ENCODE measurements around the gene HRK. TPM values are rescaled to one million over a fixed set of nuclear protein-coding genes. Genes with fewer than 3 reads are reported as not detected.

The HRK gene
- total RNA-seq, 1 experiment from 2014 or later, result 3.5 TPM

DNA sequence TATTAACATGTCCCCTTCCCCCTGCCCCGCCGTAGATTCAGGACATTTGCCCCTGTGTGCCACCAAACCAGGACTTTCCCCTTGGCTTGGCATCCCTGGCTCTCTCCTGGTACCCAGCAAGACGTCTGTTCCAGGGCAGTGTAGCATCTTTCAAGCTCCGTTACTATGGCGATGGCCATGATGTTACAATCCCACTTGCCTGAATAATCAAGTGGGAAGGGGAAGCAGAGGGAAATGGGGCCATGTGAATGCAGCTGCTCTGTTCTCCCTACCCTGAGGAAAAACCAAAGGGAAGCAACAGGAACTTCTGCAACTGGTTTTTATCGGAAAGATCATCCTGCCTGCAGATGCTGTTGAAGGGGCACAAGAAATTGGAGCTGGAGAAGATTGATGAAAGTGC is 28.9 kb downstream of the HRK start (continued):
- TF ChIP-seq ATF6 (CRISPR knock-in tag; IDR thresholded peaks at IDR 0.05), result no peak
- TF ChIP-seq ZNF416 (CRISPR knock-in tag; IDR thresholded peaks at IDR 0.05), result no peak

- Mint-ChIP-seq H3K27me3 (ENCODE audit: low read depth) (no peaks in the 10 kb centered on the region), H3K4me3 (no peak overlapping the region), H3K36me3 (peaks cover 10% of the 10 kb centered on the region; the same call in 1 of the 2 replicates), H3K9me3 (peaks cover 6% of the 10 kb centered on the region; the same call in 1 of the 2 replicates), H3K4me1 (no peaks in the 10 kb centered on the region), H3K27ac (no peak overlapping the region; the same call in 1 of the 2 replicates)
- POLR2A ChIA-PET, result no interaction called here
- TF ChIP-seq, protein P1, sequence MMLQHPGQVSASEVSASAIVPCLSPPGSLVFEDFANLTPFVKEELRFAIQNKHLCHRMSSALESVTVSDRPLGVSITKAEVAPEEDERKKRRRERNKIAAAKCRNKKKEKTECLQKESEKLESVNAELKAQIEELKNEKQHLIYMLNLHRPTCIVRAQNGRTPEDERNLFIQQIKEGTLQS (CRISPR knock-in tag; conservative IDR thresholded peaks at IDR 0.05), result no peak
- TF ChIP-seq RELA (CRISPR knock-in tag; IDR thresholded peaks at IDR 0.05; ENCODE audit: borderline replicate concordance), result 0 out of 2 replicates have a peak, but pooled peaks have one; percentile 31
- no peak for ATAC-seq
- CTCF ChIA-PET, result interaction anchor here (1.4 kb wide), 1 partner anchor 14 kb away, joined by 7 read pairs; no protein-coding TSS in a partner anchor
- no peak for DNase-seq (ENCODE audit: low spot score)
Observed at GRCh38 chr12:116849216-116849615, 32.0 kb downstream of the HRK start.

- H3K4me3 Mint-ChIP-seq, result no peak overlapping the region
- POLR2A ChIA-PET, result no interaction called here
- H3K27me3 Mint-ChIP-seq (ENCODE audit: low read depth), result no peaks in the 10 kb centered on the region
- CTCF ChIA-PET, result interaction anchor here (1.5 kb wide), 1 partner anchor 20 kb away, joined by 15 read pairs; no protein-coding TSS in a partner anchor
- no peak for DNase-seq (ENCODE audit: low spot score)
- peak; percentile 12; the same call in 1 of the 2 replicates for TF ChIP-seq ZNF121 (CRISPR knock-in tag; IDR thresholded peaks at IDR 0.05)
- TF ChIP-seq, protein P2, sequence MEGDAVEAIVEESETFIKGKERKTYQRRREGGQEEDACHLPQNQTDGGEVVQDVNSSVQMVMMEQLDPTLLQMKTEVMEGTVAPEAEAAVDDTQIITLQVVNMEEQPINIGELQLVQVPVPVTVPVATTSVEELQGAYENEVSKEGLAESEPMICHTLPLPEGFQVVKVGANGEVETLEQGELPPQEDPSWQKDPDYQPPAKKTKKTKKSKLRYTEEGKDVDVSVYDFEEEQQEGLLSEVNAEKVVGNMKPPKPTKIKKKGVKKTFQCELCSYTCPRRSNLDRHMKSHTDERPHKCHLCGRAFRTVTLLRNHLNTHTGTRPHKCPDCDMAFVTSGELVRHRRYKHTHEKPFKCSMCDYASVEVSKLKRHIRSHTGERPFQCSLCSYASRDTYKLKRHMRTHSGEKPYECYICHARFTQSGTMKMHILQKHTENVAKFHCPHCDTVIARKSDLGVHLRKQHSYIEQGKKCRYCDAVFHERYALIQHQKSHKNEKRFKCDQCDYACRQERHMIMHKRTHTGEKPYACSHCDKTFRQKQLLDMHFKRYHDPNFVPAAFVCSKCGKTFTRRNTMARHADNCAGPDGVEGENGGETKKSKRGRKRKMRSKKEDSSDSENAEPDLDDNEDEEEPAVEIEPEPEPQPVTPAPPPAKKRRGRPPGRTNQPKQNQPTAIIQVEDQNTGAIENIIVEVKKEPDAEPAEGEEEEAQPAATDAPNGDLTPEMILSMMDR (IDR thresholded peaks at IDR 0.05), result no peak
- no peak for ATAC-seq
- H3K36me3 Mint-ChIP-seq, result peaks cover 9% of the 10 kb centered on the region
- no peak overlapping the region for H3K27ac Mint-ChIP-seq
- H3K9me3 Mint-ChIP-seq, result peaks cover 3% of the 10 kb centered on the region; the same call in 1 of the 2 replicates
- H3K4me1 Mint-ChIP-seq, result no peaks in the 10 kb centered on the region
Observed at GRCh38 chr12:116843085-116843484, 38.2 kb downstream of the HRK start.

DNA sequence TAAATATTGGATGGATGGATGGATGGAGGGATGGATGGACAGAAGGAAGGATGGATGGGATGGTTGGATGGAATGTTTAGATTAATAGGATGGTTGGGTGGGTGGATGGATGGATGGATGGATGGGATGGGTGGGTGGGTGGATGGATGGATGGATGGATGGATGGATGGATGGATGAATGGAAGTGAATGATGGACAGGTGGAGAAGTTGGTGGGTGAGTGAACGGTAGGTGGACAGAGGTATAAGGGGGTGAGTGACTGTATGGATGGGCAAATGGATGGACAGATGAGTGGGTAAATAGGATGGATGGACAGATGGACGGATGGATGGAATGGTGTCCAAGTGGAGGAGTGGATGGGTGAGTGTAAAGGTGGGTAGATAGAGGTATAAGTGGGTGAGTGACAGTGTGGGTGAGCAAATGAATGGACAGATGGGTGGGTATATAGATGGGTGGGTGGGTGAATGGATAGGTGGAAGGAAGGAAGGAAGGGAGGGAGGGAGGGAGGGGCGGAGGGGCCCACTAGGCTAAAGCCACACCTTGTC is 41.9 kb downstream of the HRK start:
- no peak overlapping the region for H3K4me3 Mint-ChIP-seq
- no peaks in the 10 kb centered on the region for H3K27me3 Mint-ChIP-seq (ENCODE audit: low read depth)
- no peak for ATAC-seq
- ChIA-PET CTCF (no interaction called here), POLR2A (no interaction called here)
- H3K27ac Mint-ChIP-seq, result no peak overlapping the region
- no peaks in the 10 kb centered on the region for H3K9me3 Mint-ChIP-seq
- peaks cover 15% of the 10 kb centered on the region for H3K36me3 Mint-ChIP-seq
- no peak for DNase-seq (ENCODE audit: low spot score)
- H3K4me1 Mint-ChIP-seq, result peaks cover 5% of the 10 kb centered on the region
- TF ChIP-seq ZNF219 (CRISPR knock-in tag; IDR thresholded peaks at IDR 0.05; ENCODE audit: borderline replicate concordance), result no peak
- TF ChIP-seq ZNF138 (CRISPR knock-in tag; conservative IDR thresholded peaks at IDR 0.05), result no peak
- no peak for TF ChIP-seq ZBTB43 (CRISPR knock-in tag; IDR thresholded peaks at IDR 0.05)
- TF ChIP-seq, protein P3, sequence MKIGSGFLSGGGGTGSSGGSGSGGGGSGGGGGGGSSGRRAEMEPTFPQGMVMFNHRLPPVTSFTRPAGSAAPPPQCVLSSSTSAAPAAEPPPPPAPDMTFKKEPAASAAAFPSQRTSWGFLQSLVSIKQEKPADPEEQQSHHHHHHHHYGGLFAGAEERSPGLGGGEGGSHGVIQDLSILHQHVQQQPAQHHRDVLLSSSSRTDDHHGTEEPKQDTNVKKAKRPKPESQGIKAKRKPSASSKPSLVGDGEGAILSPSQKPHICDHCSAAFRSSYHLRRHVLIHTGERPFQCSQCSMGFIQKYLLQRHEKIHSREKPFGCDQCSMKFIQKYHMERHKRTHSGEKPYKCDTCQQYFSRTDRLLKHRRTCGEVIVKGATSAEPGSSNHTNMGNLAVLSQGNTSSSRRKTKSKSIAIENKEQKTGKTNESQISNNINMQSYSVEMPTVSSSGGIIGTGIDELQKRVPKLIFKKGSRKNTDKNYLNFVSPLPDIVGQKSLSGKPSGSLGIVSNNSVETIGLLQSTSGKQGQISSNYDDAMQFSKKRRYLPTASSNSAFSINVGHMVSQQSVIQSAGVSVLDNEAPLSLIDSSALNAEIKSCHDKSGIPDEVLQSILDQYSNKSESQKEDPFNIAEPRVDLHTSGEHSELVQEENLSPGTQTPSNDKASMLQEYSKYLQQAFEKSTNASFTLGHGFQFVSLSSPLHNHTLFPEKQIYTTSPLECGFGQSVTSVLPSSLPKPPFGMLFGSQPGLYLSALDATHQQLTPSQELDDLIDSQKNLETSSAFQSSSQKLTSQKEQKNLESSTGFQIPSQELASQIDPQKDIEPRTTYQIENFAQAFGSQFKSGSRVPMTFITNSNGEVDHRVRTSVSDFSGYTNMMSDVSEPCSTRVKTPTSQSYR (CRISPR knock-in tag; IDR thresholded peaks at IDR 0.05), result no peak
- no peak for TF ChIP-seq FOXP1 (CRISPR knock-in tag; IDR thresholded peaks at IDR 0.05; ENCODE audit: borderline replicate concordance)
- no peak for TF ChIP-seq ARID4B (CRISPR knock-in tag; IDR thresholded peaks at IDR 0.05; ENCODE audit: borderline replicate concordance)
